Gastroesophageal sphincter (tissue), 3 donors: ENCODE data around the gene SLC6A13.
"Not testable (repeated sequence)": the region's sequence is repeated elsewhere in the genome, so short reads cannot be mapped to it uniquely, and the experiment has no call there.

Experiments used
- CTCF ChIP-seq, 4 experiments: fragments of 200-600 bp in 2 of 4; fragments of 450-650 bp in 2 of 4; sonication (generic) in 1 of 4; IDR thresholded peaks; one replicate each; pipeline ENCODE4 v1.5.1; 2017 to 2019; ENCODE audit warnings: antibody characterized with exemption in 4 of 4, mild to moderate bottlenecking in 2 of 4, moderate library complexity in 2 of 4
- POLR2A ChIP-seq, 2 donors: fragments of 450-650 bp; IDR thresholded peaks; one replicate each; pipeline ENCODE4 v1.6.1; 2017; ENCODE audit warnings: antibody characterized with exemption in 2 of 2, mild to moderate bottlenecking in 2 of 2, moderate library complexity in 1 of 2
- POLR2AphosphoS5 ChIP-seq: sonication (generic); formaldehyde crosslinking; IDR thresholded peaks from one replicate; pipeline ENCODE4 v1.6.1; 2017; ENCODE audit warnings: antibody characterized with exemption

- not testable (repeated sequence) for TF ChIP-seq CTCF (IDR thresholded peaks at IDR 0.05); POLR2A (IDR thresholded peaks at IDR 0.05); POLR2AphosphoS5
Measured at GRCh38 chr12:300166-300565, 37.5 kb upstream of the SLC6A13 start.
